Natural killer cell treated with Interleukin-12 subunit alpha and Interleukin-12 subunit beta and Interleukin-15 and Interleukin-18, amount 100 ng/mL, for 72 hours (primary cell): ENCODE data around the gene GATD1. TPM values are rescaled to one million over a fixed set of nuclear protein-coding genes. Genes with fewer than 3 reads are reported as not detected.
A peak's percentile ranks its signal among the peaks of the same experiment; 100 is the strongest.

Experiments
- ATAC-seq, 2 donors: fragments of 150-1000 bp; cut with Tn5 transposase in 1 of 2; sonication (Bioruptor Pico), chemical (Tn5 transposase) in 1 of 2; 2 replicates each; pipeline ENCODE4 v1.10.0; 2021
- DNase-seq: peaks from one replicate; pipeline ENCODE4 v3.0.0; 2022; ENCODE audit warnings: low spot score
- H3K27ac Mint-ChIP-seq, 2 donors: 1 replicate in 1 of 2; 2 replicates in 1 of 2; pipeline ENCODE4 v1.8.0; 2022; ENCODE audit warnings: mixed read lengths in 2 of 2, mild to moderate bottlenecking in 1 of 2, moderate library complexity in 1 of 2
- H3K27me3 Mint-ChIP-seq, 2 donors: 1 replicate in 1 of 2; 2 replicates in 1 of 2; pipeline ENCODE4 v1.8.0; 2022; ENCODE audit warnings: mixed read lengths in 2 of 2
- H3K36me3 Mint-ChIP-seq: one replicate; pipeline ENCODE4 v1.8.0; 2022; ENCODE audit warnings: mixed read lengths
- H3K4me1 Mint-ChIP-seq, 2 donors: 1 replicate in 1 of 2; 2 replicates in 1 of 2; pipeline ENCODE4 v1.8.0; 2022; ENCODE audit warnings: low read depth in 2 of 2, mixed read lengths in 2 of 2, mild to moderate bottlenecking in 1 of 2
- H3K4me3 Mint-ChIP-seq: one replicate; pipeline ENCODE4 v1.8.0; 2022; ENCODE audit warnings: mixed read lengths
- H3K9me3 Mint-ChIP-seq: 2 replicates; pipeline ENCODE4 v1.8.0; 2022; ENCODE audit warnings: mixed read lengths
- total RNA-seq, 2 donors: library from RNA; stranded (reverse); gene quantifications; one replicate each; pipeline ENCODE4 v1.2.3, GENCODE V29; 2022

The GATD1 gene
- total RNA-seq, 2 donors from 2014 or later, result 42.2 to 99.7 TPM

GRCh38 chr11:795634-796564 lies 18.6 kb upstream of the GATD1 start:
- Mint-ChIP-seq H3K4me1 (peaks cover 7 to 10% of the 10 kb centered on the region in 2 donors), H3K9me3 (no peaks in the 10 kb centered on the region), H3K27ac (peak overlapping the region; percentile 82 to 93), H3K36me3 (no peaks in the 10 kb centered on the region), H3K4me3 (peak overlapping the region; percentile 97), H3K27me3 (no peaks in the 10 kb centered on the region)
- peak; percentile 91 for DNase-seq
- ATAC-seq, result peak; percentile 83 to 86

- Mint-ChIP-seq H3K36me3 (no peaks in the 10 kb centered on the region), H3K9me3 (no peaks in the 10 kb centered on the region), H3K27me3 (no peaks in the 10 kb centered on the region), H3K27ac (no peak overlapping the region), H3K4me3 (peak overlapping the region; percentile 45), H3K4me1 (peaks cover 7 to 10% of the 10 kb centered on the region in 2 donors)
- DNase-seq (no peak), ATAC-seq (no peak)
Observed at GRCh38 chr11:794766-795633, 17.7 kb upstream of the GATD1 start.

- DNase-seq, result no peak
- H3K27me3 Mint-ChIP-seq, result no peaks in the 10 kb centered on the region
- no peak overlapping the region for H3K4me3 Mint-ChIP-seq
- no peak for ATAC-seq
- H3K9me3 Mint-ChIP-seq, result no peaks in the 10 kb centered on the region
- H3K36me3 Mint-ChIP-seq, result no peaks in the 10 kb centered on the region
- no peak overlapping the region for H3K27ac Mint-ChIP-seq
- peaks cover 7 to 10% of the 10 kb centered on the region in 2 donors for H3K4me1 Mint-ChIP-seq
Observed at GRCh38 chr11:794013-794765, 16.9 kb upstream of the GATD1 start.

GRCh38 chr11:793556-793955 lies 16.3 kb upstream of the GATD1 start:
- ATAC-seq, result no peak
- Mint-ChIP-seq H3K9me3 (no peaks in the 10 kb centered on the region), H3K36me3 (no peaks in the 10 kb centered on the region), H3K4me1 (peaks cover 7 to 10% of the 10 kb centered on the region in 2 donors), H3K27ac (no peak overlapping the region), H3K4me3 (no peak overlapping the region), H3K27me3 (no peaks in the 10 kb centered on the region)
- no peak for DNase-seq

- Mint-ChIP-seq H3K27me3 (no peaks in the 10 kb centered on the region), H3K36me3 (no peaks in the 10 kb centered on the region), H3K9me3 (no peaks in the 10 kb centered on the region), H3K4me3 (no peak overlapping the region), H3K27ac (no peak overlapping the region), H3K4me1 (peaks cover 7 to 10% of the 10 kb centered on the region in 2 donors)
- ATAC-seq (no peak), DNase-seq (no peak)
Observed at GRCh38 chr11:792873-793272, 15.6 kb upstream of the GATD1 start.

- no peak overlapping the region for H3K4me3 Mint-ChIP-seq
Observed at GRCh38 chr11:792535-792821, 15.2 kb upstream of the GATD1 start.

GRCh38 chr11:791658-792534 lies 14.6 kb upstream of the GATD1 start:
- Mint-ChIP-seq H3K4me3 (no peak overlapping the region), H3K27ac (no peak overlapping the region)
- ATAC-seq, result no peak

More at GRCh38 chr11:792535-792821, 15.2 kb upstream of the GATD1 start:
- Mint-ChIP-seq H3K9me3 (no peaks in the 10 kb centered on the region), H3K4me1 (peaks cover 7 to 10% of the 10 kb centered on the region in 2 donors), H3K27ac (no peak overlapping the region), H3K36me3 (no peaks in the 10 kb centered on the region), H3K27me3 (no peaks in the 10 kb centered on the region)
- DNase-seq (no peak), ATAC-seq (no peak)

GRCh38 chr11:790721-791564 lies 13.7 kb upstream of the GATD1 start:
- H3K4me3 Mint-ChIP-seq, result no peak overlapping the region

More at GRCh38 chr11:791658-792534, 14.6 kb upstream of the GATD1 start:
- DNase-seq, result no peak
- Mint-ChIP-seq H3K27me3 (no peaks in the 10 kb centered on the region), H3K36me3 (no peaks in the 10 kb centered on the region), H3K4me1 (peaks cover 7 to 10% of the 10 kb centered on the region in 2 donors), H3K9me3 (no peaks in the 10 kb centered on the region)

GRCh38 chr11:789943-790342 lies 12.7 kb upstream of the GATD1 start, which contains the start of gene CEND1:
Gene CEND1 (minus strand): TSS chr11:790090. CDS start chr11:788576, 1,514 bp downstream.
- Mint-ChIP-seq H3K9me3 (no peaks in the 10 kb centered on the region), H3K27ac (no peak within 1 kb of the TSS), H3K4me1 (peaks cover 0 to 6% of the 10 kb centered on the region in 2 donors), H3K36me3 (no peaks in the 10 kb centered on the region), H3K4me3 (no peak within 1 kb of the TSS), H3K27me3 (no peaks in the 10 kb centered on the region)
- peak; percentile 56 to 66 for ATAC-seq
- no peak for DNase-seq

More at GRCh38 chr11:790721-791564, 13.7 kb upstream of the GATD1 start:
- no peak for DNase-seq
- Mint-ChIP-seq H3K27me3 (no peaks in the 10 kb centered on the region), H3K36me3 (no peaks in the 10 kb centered on the region), H3K27ac (no peak overlapping the region), H3K9me3 (no peaks in the 10 kb centered on the region), H3K4me1 (peaks cover 2 to 6% of the 10 kb centered on the region in 2 donors)
- ATAC-seq, result peak in 1 of 2 donors; percentile 1

- no peaks in the 10 kb centered on the region for H3K36me3 Mint-ChIP-seq
- H3K27ac Mint-ChIP-seq, result no peak overlapping the region
- H3K4me1 Mint-ChIP-seq, result peaks cover 0 to 6% of the 10 kb centered on the region in 2 donors
- ATAC-seq (no peak), DNase-seq (no peak)
- H3K27me3 Mint-ChIP-seq, result no peaks in the 10 kb centered on the region
- H3K4me3 Mint-ChIP-seq, result no peak overlapping the region
- H3K9me3 Mint-ChIP-seq, result no peaks in the 10 kb centered on the region
Observed at GRCh38 chr11:788953-789940, 12.0 kb upstream of the GATD1 start.

- H3K9me3 Mint-ChIP-seq, result no peaks in the 10 kb centered on the region
- H3K27ac Mint-ChIP-seq, result no peak overlapping the region
- no peak for ATAC-seq
- H3K4me3 Mint-ChIP-seq, result no peak overlapping the region
- H3K36me3 Mint-ChIP-seq, result no peaks in the 10 kb centered on the region
- no peak for DNase-seq
- peaks cover 0 to 6% of the 10 kb centered on the region in 2 donors for H3K4me1 Mint-ChIP-seq
- H3K27me3 Mint-ChIP-seq, result no peaks in the 10 kb centered on the region
Observed at GRCh38 chr11:788009-788640, 10.8 kb upstream of the GATD1 start.
